GM21423 (cell line): ENCODE measurements around the gene ETV6.
A peak's percentile ranks its signal among the peaks of the same experiment; 100 is the strongest.

ENCODE experiments used
- ATAC-seq: cut with Tn5 transposase; IDR thresholded peaks from one replicate; pipeline ENCODE4 v1.9.1; 2021; ENCODE audit warnings: mild to moderate bottlenecking, moderate library complexity; ENCODE audit not compliant: unreplicated experiment

ETV6 gene

GRCh38 chr12:11732023-11732422, 82.5 kb downstream of the ETV6 start:
- ATAC-seq: no peak

GRCh38 chr12:11732715-11733114, 83.2 kb downstream of the ETV6 start:
- ATAC-seq: no peak

DNA sequence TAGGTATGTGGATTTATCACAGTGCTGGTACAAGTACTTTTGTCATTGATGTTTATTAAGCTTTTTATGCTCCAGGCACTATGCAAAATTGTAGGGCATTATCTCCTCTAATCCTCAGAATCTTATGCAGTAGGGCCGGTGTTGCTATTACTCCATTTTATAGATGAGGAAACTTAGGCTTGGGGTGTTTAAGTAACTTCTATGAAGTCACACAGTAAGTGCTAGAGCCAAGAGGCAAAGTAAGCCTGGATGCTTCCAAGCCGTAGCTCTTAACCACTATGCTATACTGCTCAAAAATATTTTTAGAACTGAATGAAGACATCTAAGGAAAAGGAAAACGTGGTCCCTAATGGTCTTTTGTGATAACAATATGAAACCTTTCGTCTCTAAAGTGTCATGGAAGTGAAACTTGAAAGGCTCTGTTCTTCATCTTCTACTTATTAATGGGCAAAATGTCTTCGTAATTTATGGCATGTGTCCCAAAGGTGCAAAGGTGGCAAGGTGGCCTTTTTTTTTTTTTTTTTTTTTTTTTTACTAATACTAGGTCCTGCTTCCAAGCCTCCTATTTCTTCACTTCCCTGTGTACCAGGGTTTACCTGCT, 85.2 kb downstream of the ETV6 start:
- ATAC-seq: no peak

DNA sequence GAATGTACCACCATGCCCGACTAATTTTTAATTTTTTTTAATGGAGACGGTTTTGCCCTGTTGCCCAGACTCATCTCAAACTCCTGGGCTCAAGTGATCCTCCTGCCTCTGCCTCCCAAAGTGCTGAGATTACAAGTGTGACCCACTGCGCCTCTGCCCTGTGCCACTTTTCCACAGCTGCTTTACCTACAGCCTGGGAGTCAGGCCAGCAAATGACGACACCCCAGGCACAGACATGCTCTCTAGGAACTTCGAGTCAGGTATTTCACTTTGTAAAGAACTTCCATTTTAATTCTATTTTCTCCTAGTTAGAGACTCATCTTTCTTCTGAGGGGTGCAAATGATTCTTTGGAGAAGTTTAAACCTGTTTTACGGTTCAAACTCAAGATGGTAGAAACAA, 89.0 kb downstream of the ETV6 start:
- ATAC-seq: no peak

GRCh38 chr12:11739980-11740577, 90.6 kb downstream of the ETV6 start:
- ATAC-seq: no peak

- no peak for ATAC-seq
These were observed 92.1 kb downstream of the ETV6 start for GRCh38 chr12:11741434-11742092.

DNA sequence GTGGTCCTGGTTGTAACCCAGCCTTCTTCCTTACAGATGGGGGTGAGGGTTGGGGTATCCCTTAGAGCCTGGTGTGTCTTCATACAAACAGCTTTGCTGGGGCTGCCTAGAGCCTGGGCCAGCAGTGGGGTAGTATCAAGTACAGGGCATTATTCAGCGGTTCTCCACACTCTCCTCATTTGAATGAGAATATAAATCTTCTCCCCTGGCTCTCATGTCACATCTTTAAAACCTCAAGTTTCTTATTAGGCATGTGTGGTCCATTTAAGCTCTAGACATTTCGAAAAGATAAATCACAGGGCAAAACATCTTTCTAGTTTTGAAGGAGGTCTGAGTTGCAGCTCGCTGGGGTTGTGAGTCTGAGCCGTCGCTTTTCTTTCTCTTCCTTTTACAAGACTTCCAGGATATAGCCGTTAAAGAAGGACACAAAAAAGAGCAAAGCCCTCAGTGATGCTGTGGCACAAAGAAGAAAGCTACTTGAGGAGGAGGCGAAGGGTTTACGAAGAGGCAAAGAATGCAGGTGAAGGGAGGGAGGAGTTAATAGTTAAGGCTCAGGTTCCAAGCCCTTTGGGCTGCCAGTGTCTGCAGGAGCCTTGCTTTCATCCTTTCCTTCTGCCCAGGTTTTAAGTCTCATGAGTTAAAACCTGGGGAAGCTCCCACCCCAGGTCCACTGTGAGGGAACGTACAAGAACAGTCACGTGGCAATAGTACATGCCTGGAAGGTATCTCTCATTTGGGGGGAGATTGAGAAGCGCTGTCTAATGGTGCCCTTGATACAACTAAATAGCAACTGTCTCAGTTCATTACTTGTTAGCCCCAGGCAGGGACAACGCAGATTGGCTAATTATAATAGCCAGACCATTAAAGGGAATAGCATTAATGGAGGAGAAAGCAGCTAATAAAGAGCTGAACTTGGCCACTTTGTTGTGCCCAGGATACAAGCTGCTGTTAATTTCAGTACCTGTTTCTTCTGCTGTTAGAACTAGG, 94.2 kb downstream of the ETV6 start:
- no peak for ATAC-seq

DNA sequence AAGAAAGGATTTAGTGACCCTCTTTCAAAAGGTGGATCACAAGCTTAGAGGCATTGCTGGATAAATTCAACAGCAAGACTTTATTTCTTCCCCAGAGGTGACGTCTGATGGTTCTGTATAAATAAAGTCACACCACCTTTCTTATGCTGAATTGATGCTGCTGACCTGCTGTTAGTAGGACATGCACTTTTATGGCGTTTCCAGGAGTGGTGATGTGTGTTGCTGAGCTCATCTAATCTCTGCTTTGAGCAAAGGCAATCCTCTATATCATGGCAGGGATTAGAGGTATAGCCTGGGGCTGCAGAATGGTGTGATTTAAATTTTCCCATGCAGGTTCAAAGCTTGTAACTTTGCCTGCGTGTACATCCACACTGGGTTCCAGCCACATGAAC, 94.9 kb downstream of the ETV6 start:
- ATAC-seq: no peak

GRCh38 chr12:11745113-11745512, 95.6 kb downstream of the ETV6 start:
- ATAC-seq: no peak

DNA sequence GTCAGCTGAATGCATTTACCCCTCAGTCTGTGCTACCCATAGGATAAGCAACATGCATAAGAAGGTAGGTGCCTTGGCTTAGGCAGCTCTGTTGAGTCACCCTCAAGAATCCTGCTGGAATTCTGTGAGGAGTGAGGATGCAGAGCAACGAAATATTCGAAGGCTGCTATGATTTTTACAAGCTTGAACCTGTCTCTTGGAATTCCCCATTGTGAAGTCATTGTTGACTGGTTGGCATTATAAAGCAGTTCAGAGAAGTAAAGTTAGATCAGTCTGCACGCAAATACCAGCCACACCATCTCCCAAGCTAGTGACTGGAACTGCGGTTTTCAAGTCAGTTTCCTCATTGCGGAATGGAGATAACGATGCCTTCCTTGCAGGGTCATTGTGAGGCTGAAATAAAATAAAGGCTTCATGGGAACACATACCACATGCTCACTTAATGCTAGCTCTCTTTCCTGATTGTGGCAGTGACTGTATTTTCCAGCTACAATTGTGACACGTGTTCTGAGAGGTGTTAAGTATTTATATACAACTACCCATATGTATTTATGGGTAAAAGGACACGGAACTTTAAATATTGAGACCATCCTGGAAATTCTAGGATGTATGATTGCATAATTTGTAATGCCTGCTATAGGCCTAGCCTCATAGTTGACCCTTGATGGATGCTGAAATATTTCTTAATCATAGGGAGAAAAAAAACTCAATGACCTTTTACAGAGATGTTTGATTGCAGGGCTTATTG, 96.7 kb downstream of the ETV6 start:
- no peak for ATAC-seq

GRCh38 chr12:11746940-11747716, 97.7 kb downstream of the ETV6 start:
- peak; percentile 31 for ATAC-seq

- ATAC-seq: no peak
These were observed 98.5 kb downstream of the ETV6 start for GRCh38 chr12:11747969-11748368.

DNA sequence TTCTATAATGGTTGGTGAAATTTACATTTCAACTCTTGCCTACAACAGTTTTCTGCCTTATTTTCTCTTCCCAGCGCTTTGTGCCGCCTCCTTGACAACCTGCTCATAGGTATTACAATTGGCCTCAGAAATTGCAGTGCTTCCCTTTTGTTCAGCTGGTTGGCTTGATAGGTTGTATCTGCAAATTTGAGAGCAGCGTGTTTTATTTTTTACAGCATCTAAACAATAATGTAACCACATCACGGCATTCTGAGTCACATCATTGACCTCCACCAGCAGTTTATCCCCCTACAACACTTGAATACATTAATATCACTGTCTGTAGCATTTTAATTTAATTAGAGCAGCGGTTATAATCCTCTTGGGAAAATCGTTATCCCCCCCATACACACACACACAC, 99.4 kb downstream of the ETV6 start:
- ATAC-seq: no peak

DNA sequence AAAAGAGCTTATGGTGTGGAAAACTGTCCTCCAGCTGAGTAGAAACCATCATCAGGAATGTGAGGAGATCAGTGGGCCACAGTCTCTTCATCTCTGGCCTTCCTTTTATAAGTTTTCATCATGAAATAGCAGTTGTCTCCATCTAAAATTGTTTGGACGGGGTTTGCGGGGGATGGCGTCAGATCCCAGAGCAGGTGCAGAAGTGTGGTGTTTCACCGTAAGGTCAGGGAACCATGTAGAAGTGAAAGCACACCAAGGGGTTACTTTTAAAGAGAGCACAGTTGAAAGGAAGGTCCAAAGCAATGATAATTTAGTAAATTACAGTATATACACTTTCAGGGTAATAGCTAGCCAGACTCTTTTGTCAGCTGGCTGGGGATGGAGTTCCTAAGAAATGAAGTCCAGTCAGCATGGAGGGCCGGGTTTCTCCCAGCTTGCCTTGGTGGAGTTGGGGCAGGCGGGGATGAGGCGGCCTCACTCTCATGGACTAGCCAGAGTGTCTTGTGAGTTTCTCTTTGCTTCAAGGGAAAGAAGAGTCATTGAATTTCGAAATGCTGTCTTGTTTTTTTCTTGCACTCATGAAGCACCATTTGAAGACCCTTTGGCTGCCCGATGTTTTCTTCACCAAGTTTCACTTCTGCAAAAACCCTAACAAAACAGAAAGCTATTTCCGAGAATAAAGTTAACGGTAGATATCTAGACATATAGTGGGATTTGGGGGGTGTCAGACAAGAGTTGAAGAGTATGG, 100.6 kb downstream of the ETV6 start:
- peak; percentile 41 for ATAC-seq

DNA sequence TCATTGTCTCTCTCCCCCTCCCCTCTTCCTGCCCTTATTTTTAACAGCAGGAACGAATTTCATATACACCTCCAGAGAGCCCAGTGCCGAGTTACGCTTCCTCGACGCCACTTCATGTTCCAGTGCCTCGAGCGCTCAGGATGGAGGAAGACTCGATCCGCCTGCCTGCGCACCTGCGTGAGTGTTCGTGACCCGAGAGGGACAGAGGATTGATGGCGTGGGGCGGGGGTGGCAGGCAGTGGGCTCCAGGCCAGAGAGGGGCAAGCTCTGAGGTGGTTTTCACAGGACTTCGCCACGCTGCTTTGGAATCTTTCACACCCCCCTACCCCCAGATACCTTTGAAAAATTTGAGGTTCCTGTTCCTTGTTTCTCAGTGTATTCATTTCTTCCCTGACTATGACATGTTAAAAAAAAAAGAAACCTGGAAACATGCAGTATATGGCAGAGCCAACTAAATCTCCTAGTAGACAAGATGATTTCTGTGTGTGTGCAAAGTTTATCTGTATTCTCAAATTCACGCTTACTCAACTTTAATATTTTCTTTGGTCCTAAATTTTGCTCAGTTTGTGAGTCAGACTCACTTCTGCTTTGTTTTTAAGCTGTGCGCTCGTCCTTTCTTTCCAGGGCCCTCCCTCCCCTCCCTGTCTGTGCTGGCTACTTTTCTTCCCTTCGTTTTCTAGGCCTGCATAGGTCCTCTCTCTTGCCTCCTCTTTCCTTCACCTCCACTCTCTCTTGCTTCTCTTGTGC, 103.1 kb downstream of the ETV6 start:
- no peak for ATAC-seq

- ATAC-seq: no peak
These were observed 103.7 kb downstream of the ETV6 start for GRCh38 chr12:11753150-11753499.

GRCh38 chr12:11753826-11754225, 104.4 kb downstream of the ETV6 start:
- ATAC-seq: no peak

DNA sequence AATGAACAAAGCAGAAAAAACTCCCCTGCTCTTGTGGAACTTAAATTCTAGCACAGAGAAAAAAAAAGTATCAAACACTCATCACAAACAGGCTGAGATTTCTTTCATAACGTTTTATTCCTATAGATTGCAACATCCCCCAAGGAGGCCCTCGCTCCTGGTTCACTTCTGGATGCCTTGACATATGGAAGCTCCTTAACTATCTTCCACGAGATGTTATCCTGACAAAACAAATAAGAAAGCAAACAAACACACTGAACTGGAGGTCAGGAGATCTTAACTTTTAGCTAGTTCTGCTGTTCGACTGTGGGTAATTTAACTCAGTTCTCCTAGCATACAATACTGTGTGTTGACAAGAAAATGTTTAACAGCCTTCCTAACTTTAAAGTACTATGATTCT, 104.8 kb downstream of the ETV6 start:
- ATAC-seq: no peak
